HL-60/S4 treated with phorbol 12-myristate 13-acetate at 8.2 ng/mL for 4 days and 3 days (cell line): ENCODE results near the gene APBB2.
"Not testable (repeated sequence)": the region's sequence is repeated elsewhere in the genome, so short reads cannot be mapped to it uniquely, and the experiment has no call there.

ENCODE experiments used
- in situ Hi-C: fragments of 300-500 bp; cut with MboI; formaldehyde crosslinking; loops from 2 replicates; pipeline ENCODE4 v1.15.0; 2022; ENCODE audit warnings: low sequenced_read_pairs

APBB2 gene

DNA sequence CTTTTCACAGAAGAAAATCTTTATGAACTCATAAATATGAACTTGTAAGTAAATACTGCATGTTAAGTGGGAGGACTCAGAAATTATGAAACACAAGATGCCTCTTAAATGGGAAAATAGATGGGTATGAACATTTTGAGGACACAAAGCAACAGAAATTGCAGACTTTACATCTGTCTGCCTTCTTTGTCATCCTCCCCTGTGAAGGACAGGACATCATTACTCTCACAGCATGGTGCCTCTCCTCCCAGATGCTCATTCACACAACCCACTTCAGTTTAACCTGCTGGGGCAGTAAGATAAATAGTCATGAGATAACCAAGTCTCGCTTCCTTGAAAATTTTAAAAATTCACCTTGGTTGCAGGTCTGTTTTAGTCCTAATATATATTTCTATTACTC lies 144.5 kb downstream of the APBB2 start:
- in situ Hi-C loops: no loop called here

GRCh38 chr4:41069257-41069656 lies 145.1 kb downstream of the APBB2 start:
- in situ Hi-C loops: no loop called here

DNA sequence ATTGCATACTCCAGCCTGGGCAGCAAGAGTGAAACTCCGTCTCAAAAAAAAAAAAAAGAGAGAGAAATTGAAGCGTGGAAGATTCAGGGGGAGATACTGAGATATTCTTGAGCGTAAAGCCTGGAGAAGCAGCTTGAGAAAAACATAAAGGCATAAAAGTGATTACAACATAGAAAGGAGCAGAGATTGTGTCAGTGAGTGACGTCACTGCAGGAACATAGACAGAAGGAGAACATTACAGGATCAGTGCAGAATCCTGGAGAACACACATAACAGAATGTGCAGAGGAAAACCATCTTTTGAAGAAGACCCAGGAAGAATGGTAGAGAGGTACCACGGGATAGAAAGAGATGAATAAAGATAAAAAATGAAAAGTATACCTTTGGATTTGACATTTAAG lies 147.0 kb downstream of the APBB2 start:
- in situ Hi-C loops: no loop called here

DNA sequence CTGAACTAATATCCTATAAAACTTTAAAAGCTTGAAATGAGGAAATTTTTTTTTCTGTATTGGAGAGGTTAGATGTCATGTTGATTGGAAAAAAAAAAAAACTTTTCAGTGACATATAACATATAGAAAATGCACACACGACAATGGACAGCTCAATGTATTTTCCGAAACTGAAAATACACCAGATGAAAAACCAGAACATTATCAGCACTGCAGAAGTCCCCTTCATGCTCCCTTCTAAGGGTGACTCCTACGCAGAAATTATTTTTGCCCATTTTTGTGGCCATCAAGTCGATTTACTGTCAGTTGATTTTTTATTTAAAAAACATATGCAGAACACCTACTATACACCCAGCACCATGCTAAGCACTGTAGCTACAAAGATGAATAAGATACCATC lies 148.3 kb downstream of the APBB2 start:
- in situ Hi-C loops: no loop called here

- in situ Hi-C loops: no loop called here
Observed at GRCh38 chr4:41065434-41066006, 148.8 kb downstream of the APBB2 start.

GRCh38 chr4:41064953-41065352 lies 149.4 kb downstream of the APBB2 start:
- in situ Hi-C loops: no loop called here

DNA sequence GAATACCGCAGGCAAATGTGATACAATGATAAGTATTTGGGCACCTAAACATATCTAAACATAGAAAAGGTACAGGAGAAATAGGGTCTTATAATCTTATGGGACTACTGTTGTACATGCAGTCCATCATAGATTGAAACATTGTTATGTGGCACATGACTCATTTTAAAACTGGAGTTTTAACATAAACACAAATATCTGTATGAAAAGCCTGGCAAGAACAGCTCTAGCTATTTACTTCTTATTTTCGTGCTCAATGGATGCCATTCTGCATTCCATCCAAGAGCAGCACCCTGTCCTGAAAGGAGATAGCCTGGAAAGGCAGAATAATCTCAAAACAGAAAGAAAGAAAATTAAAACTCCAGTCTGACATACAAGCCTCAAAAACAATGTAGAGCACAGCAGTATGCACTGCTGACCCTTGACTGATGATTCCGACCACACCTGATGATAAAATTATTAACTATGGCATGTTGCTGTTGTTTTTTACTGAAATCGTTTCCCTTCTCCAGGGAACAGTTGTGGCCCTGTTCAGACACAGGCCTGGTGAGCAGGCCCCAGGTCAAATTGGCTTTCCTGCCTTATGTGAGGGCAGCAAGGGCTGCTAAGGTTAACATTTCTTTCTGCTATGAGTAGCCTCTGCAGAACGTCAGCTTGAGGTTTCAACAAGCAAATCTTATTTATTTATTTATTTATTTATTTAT lies 152.7 kb downstream of the APBB2 start:
- in situ Hi-C loops: no loop called here

GRCh38 chr4:41060352-41061334 lies 153.7 kb downstream of the APBB2 start:
- in situ Hi-C loops: no loop called here

DNA sequence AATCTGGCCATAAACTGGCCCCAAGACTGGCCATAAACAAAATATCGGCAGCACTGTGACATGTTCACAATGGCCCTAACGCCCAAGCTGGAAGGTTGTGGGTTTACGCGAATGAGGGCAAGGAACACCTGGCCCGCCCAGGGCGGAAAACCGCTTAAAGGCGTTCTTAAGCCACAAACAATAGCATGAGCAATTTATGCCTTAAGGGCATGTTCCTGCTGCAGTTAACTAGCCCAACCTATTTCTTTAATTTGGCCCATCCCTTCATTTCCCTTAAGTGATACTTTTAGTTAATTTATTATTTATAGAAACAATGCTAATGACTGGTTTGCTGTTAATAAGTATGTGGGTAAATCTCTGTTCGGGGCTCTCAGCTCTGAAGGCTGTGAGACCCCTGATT lies 154.9 kb downstream of the APBB2 start:
- in situ Hi-C loops: not testable (repeated sequence)

DNA sequence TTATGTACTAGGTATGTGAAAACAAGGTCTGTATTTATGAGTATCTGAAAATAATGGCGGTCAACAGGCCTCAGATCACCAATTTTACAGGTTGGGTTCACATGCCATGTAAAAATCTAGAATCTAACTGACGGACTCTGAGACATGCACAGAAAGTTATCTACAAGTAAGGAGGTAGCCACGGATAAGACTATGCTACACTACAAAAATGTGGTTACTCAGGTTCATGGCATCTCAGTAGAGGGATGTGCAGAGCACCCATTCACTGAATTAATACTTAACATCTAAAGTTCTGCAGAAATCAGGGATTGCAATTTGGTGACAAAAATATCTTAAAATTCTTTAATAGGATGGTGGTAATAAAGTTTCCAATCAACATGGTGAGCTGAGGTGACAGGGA lies 155.9 kb downstream of the APBB2 start:
- in situ Hi-C loops: no loop called here

DNA sequence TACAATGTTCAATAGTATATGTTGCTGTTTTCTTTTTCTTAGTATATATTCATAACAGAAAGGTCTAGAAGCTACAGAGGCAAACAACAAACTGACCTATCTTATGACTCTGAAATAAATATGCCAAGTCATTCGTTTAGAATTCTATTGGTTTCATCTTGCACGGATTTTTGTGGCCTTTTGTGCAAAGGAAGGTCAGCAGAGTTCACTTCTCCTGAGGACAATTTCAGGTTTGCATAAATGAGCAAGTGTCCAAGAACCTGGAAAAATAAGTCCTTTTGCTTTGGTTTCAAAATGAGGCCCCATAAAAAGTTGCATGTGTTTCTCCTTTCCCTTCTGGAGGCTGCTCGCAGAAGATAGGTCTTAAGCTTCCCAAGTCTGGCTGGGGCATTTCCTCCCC lies 156.9 kb downstream of the APBB2 start:
- in situ Hi-C loops: no loop called here

- in situ Hi-C loops: no loop called here
Observed at GRCh38 chr4:41052287-41052686, 162.1 kb downstream of the APBB2 start.

GRCh38 chr4:41050880-41051775 lies 163.2 kb downstream of the APBB2 start:
- in situ Hi-C loops: no loop called here

- in situ Hi-C loops: no loop called here
Observed at GRCh38 chr4:41050116-41050515, 164.2 kb downstream of the APBB2 start.

DNA sequence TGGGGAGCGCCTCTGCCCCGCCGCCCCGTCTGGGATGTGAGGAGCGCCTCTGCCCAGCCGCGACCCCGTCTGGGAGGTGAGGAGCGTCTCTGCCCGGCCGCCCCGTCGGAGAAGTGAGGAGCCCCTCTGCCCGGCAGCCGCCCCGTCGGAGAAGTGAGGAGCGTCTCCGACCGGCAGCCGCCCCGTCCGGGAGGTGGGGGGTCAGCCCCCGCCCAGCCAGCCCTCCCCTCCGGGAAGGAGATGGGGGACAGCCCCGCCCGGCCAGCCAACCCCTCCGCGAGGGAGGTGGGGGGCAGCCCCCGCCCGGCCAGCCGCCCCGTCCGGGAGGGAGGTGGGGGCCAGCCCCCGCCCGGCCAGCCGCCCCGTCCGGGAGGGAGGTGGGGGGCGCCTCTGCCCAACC lies 165.2 kb downstream of the APBB2 start:
- in situ Hi-C loops: not testable (repeated sequence)

GRCh38 chr4:41044791-41045190 lies 169.6 kb downstream of the APBB2 start:
- in situ Hi-C loops: no loop called here

- in situ Hi-C loops: no loop called here
Observed at GRCh38 chr4:41044165-41044564, 170.2 kb downstream of the APBB2 start.

DNA sequence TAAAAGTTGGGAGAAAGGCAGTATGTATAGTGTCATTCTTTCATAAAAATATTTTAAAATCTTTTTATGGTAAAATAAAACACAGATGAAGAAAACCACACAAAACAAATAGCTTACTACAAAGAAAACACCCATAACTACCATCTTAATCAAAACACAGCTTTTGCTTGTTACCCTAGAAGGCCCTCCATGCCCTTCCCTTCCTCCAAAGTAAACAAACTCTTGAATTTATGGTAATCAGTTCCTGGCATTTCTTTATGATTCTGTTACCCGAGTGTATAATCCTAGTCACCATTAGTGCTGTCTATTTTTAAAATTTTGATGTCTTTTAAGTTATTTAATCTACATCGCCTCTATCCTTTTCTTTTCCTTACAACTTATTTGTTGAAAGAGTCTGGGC lies 170.9 kb downstream of the APBB2 start:
- in situ Hi-C loops: no loop called here

DNA sequence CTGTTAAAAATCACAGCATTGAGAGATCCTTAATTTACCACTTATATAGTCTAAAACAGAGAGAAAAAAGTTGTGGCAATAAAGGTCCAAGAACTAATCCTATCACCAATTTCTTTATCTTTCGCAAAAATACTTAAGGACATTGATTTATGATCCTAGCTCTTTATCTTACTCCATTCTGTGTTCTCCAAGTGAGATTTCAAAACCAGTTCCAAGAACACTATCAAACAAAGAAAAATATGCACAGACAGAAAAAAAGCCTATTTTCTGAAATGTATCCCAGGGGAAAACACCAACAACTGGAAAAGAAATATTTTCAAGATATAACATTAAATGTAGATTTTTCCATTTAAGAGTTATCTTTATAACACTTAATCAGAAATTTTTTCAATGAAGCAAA lies 172.8 kb downstream of the APBB2 start:
- in situ Hi-C loops: no loop called here

DNA sequence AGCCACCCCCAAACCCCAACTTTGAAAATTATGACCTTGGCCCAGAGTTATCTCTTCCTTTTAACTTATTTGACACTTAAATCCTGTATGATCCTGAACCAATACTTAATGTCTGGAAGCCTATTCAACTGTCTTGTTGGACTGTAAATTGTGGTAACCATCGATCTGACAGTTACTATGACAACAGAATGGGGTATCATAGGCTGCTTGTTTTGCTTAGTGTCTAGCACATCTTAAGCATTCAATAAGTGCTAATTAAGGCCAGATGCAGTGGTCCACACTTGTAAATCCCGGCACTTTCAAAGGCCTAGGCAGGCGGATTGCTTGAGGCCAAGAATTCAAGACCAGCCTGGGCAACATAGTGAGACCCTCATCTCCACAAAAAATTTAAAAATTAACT lies 175.0 kb downstream of the APBB2 start:
- in situ Hi-C loops: no loop called here

GRCh38 chr4:41038304-41038703 lies 176.0 kb downstream of the APBB2 start:
- in situ Hi-C loops: no loop called here
